ENCODE data around the gene C19orf53. TPM values are rescaled to one million over a fixed set of nuclear protein-coding genes. Genes with fewer than 3 reads are reported as not detected.

The C19orf53 gene
- total RNA-seq, 3 donors from 2014 or later (not counting 1 experiment from before 2014, with no cell fraction given), result 52.2 to 56.6 (median 54.7) TPM

DNA sequence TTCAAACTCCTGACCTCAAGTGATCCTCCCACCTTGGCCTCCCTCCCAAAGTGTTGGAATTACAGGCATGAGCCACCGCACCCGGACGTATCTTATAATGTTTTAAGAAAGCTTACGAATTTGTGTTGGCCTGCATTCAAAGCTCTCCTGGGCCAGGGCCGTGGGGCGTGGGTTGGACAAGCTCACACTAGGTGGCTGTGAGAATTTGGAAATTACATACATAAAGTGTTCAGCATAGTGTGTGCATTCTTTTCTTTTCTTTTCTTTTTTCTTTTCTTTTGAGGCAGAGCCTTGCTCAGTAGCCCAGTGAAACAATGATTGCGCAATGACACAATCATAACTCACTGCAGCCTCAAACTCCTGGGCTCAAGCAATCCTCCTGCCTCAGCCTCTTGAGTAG, 23.6 kb downstream of the C19orf53 start:
- H3K27me3 ChIP-seq (ENCODE audit: control insufficient read depth, insufficient read depth, low read length), result no peaks in the 10 kb centered on the region
- Mint-ChIP-seq H3K9me3 (no peaks in the 10 kb centered on the region), H3K36me3 (no peaks in the 10 kb centered on the region), H3K27ac (no peak overlapping the region), H3K4me3 (no peak overlapping the region), H3K27me3 (ENCODE audit: low read depth in 2 of 2) (no peaks in the 10 kb centered on the region), H3K4me1 (peaks cover 18 to 35% of the 10 kb centered on the region in 2 donors)
- TF ChIP-seq, protein P1, sequence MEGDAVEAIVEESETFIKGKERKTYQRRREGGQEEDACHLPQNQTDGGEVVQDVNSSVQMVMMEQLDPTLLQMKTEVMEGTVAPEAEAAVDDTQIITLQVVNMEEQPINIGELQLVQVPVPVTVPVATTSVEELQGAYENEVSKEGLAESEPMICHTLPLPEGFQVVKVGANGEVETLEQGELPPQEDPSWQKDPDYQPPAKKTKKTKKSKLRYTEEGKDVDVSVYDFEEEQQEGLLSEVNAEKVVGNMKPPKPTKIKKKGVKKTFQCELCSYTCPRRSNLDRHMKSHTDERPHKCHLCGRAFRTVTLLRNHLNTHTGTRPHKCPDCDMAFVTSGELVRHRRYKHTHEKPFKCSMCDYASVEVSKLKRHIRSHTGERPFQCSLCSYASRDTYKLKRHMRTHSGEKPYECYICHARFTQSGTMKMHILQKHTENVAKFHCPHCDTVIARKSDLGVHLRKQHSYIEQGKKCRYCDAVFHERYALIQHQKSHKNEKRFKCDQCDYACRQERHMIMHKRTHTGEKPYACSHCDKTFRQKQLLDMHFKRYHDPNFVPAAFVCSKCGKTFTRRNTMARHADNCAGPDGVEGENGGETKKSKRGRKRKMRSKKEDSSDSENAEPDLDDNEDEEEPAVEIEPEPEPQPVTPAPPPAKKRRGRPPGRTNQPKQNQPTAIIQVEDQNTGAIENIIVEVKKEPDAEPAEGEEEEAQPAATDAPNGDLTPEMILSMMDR (IDR thresholded peaks at IDR 0.05), result no peak
- no peaks in the 10 kb centered on the region for H3K36me3 ChIP-seq (ENCODE audit: control insufficient read depth, insufficient read depth, low read length)
- H3K4me3 ChIP-seq (ENCODE audit: low read length), result no peak overlapping the region
- intact Hi-C loops (cut with micrococcal nuclease), result no loop called here
- DNase-seq (no peak), ATAC-seq (no peak)
- no peaks in the 10 kb centered on the region for H3K9me3 ChIP-seq (ENCODE audit: control insufficient read depth, insufficient read depth, low read length)
- H3K27ac ChIP-seq (ENCODE audit: low read length), result no peak overlapping the region
- H3K4me1 ChIP-seq (ENCODE audit: control insufficient read depth, insufficient read depth, low read length), result peaks cover 25% of the 10 kb centered on the region
- 94% methylated on average over 7 of the region's 7 CpGs for WGBS (ENCODE audit: insufficient coverage)

DNA sequence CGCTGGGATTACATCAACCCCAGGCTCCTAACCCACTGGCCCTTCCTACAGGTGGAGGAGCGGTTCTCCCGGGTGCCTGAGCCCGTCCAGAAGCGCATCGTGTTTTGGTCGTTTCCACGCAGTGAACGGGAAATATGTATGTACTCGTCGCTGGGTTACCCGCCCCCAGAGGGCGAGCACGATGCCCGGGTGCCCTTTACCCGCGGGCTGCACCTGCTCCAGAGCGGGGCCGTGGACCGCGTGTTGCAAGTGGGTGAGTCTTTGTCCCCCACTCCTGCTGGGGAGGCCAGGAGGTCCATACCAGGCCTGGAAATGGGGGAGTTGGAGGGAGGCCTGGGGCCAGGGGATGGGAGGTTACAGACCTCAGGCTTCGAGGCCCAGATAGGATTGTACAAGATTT, 25.4 kb downstream of the C19orf53 start:
- WGBS (ENCODE audit: insufficient coverage), result 96% methylated on average over 21 of the region's 22 CpGs
- Mint-ChIP-seq H3K4me1 (peaks cover 12 to 28% of the 10 kb centered on the region in 2 donors), H3K4me3 (no peak overlapping the region), H3K9me3 (no peaks in the 10 kb centered on the region), H3K36me3 (no peaks in the 10 kb centered on the region), H3K27ac (no peak overlapping the region), H3K27me3 (ENCODE audit: low read depth in 2 of 2) (no peaks in the 10 kb centered on the region)
- ATAC-seq (no peak), DNase-seq (no peak)
- Histone ChIP-seq H3K27me3 (ENCODE audit: control insufficient read depth, insufficient read depth, low read length) (no peaks in the 10 kb centered on the region), H3K36me3 (ENCODE audit: control insufficient read depth, insufficient read depth, low read length) (no peaks in the 10 kb centered on the region), H3K9me3 (ENCODE audit: control insufficient read depth, insufficient read depth, low read length) (no peaks in the 10 kb centered on the region), H3K4me1 (ENCODE audit: control insufficient read depth, insufficient read depth, low read length) (peaks cover 19% of the 10 kb centered on the region), H3K4me3 (ENCODE audit: low read length) (no peak overlapping the region), H3K27ac (ENCODE audit: low read length) (no peak overlapping the region)
- TF ChIP-seq, protein P1 (IDR thresholded peaks at IDR 0.05), result no peak
- intact Hi-C loops (cut with micrococcal nuclease), result no loop called here

DNA sequence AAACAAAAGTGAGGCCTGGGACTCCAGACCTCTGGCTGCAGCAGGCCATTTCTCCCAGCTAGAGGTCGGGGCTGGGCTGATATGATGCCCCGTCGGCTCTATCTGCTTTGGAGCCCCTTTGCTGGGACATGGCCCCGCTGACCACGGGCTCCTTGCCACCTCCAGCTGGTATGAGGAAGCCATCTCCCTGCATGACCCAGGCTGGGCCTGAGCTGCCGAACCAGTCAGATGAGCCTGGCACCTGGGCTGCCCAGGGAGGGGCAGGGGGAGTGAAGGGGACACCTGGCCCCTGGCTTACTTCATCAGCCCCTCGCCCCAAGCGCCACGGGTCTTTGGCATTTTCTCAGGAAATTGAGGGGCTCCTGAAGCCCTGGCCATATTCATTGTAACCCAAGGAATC, 28.8 kb downstream of the C19orf53 start:
- Mint-ChIP-seq H3K9me3 (no peaks in the 10 kb centered on the region), H3K27me3 (ENCODE audit: low read depth in 2 of 2) (no peaks in the 10 kb centered on the region), H3K4me3 (no peak overlapping the region), H3K27ac (no peak overlapping the region), H3K4me1 (peaks cover 0 to 7% of the 10 kb centered on the region in 2 donors), H3K36me3 (no peaks in the 10 kb centered on the region)
- TF ChIP-seq, protein P1 (IDR thresholded peaks at IDR 0.05), result no peak
- Histone ChIP-seq H3K9me3 (ENCODE audit: control insufficient read depth, insufficient read depth, low read length) (no peaks in the 10 kb centered on the region), H3K27ac (ENCODE audit: low read length) (no peak overlapping the region), H3K4me3 (ENCODE audit: low read length) (no peak overlapping the region), H3K4me1 (ENCODE audit: control insufficient read depth, insufficient read depth, low read length) (no peaks in the 10 kb centered on the region), H3K36me3 (ENCODE audit: control insufficient read depth, insufficient read depth, low read length) (no peaks in the 10 kb centered on the region), H3K27me3 (ENCODE audit: control insufficient read depth, insufficient read depth, low read length) (no peaks in the 10 kb centered on the region)
- ATAC-seq (no peak), DNase-seq (no peak)
- 90% methylated on average over 9 of the region's 9 CpGs for WGBS (ENCODE audit: insufficient coverage)
- intact Hi-C loops (cut with micrococcal nuclease), result no loop called here

All from natural killer cell (primary cell).